Right cardiac atrium (tissue), 5 donors: ENCODE measurements around the gene SLC6A9. TPM values are rescaled to one million over a fixed set of nuclear protein-coding genes. Genes with fewer than 3 reads are reported as not detected.

Experiments used
- ATAC-seq, 2 donors: fragments of 200-7000 bp; cut with Tn5 transposase; one replicate each; pipeline versions ENCODE4 v1.8.0 to v1.9.1; 2020; ENCODE audit warnings: moderate library complexity in 2 of 2, mild to moderate bottlenecking in 1 of 2
- DNase-seq, 3 donors: peaks; one replicate each; pipeline ENCODE4 v3.0.0-alpha.2; 2020
- H3K27ac ChIP-seq: one replicate; pipeline ENCODE4 v1.5.1; 2013; ENCODE audit warnings: mild to moderate bottlenecking, low read length, control low read depth, moderate library complexity
- H3K27me3 ChIP-seq: one replicate; pipeline ENCODE4 v1.6.1; 2013; ENCODE audit not compliant: control insufficient read depth, insufficient read depth
- H3K4me1 ChIP-seq: one replicate; pipeline ENCODE4 v1.6.1; 2013; ENCODE audit warnings: low read length; ENCODE audit not compliant: control insufficient read depth, insufficient read depth
- H3K4me3 ChIP-seq: one replicate; pipeline ENCODE4 v1.5.1; 2013; ENCODE audit warnings: low read length, control low read depth
- H3K9me3 ChIP-seq: one replicate; pipeline ENCODE4 v1.6.1; 2013; ENCODE audit warnings: low read length; ENCODE audit not compliant: control insufficient read depth
- WGBS: extraction: QIAGEN DNeasy Blood & Tissue Kit; methylation state at CpG from one replicate; pipeline ENCODE4 v1.1.7; 2013; 5-methylcytosine and 5-hydroxymethylcytosine counted together
- intact Hi-C, 4 donors: fragments of 100-400 bp; cut with DNase I; formaldehyde crosslinking; loops; one replicate each; pipeline versions ENCODE4 v1.11.0 to v1.14.0; 2022 to 2023
- polyA plus RNA-seq: library from polyadenylated mRNA; stranded (reverse); fragments of 200-250 nt; gene quantifications from one replicate; pipeline ENCODE4 v1.2.3, GENCODE V29; 2013
- total RNA-seq, 4 donors: library from RNA; stranded (reverse); fragmentation: NEBNext Ultra II Directional; extraction: Animal tissue kit (Norgen Biotek cat#: 25700); gene quantifications; one replicate each; pipeline ENCODE4 v1.2.1, GENCODE V29; 2021
- donor health status: healthy with polysubstance abuse.
- donor health status: DM: no; HTN: yes; CAD: no.
- donor health status: DM: no; HTN: no; CAD: no.
- donor health status: DM: no; HTN: yes; CAD: no; lungs with severe emphysema.
- donor health status: DM: yes; HTN: yes; CAD: no.

The SLC6A9 gene
- total and polyA plus RNA-seq, 5 donors = 0.95 to 1.6 (median 1.1) TPM

DNA sequence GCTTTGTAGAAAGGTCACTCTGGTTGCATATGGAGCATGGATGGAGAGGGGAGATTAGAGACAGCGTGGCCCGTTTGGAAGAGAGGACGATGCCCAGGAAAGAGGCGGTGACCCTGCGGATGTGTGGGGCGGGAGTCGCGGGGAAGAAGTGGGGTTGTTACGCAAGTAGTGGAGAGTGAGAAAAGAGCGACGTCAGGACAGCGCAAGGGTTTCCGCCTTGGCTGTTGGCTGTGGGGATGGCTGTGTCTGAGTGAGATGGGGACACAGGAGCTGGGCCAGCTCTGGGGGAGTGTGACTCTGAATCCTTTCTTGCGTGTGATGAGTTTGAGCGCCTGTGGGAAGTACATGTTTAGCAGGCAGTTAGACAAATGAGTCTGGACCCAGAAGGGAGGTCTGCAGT lies 48.5 kb downstream of the SLC6A9 start:
- WGBS = 77% methylated on average over 15 of the region's 15 CpGs
- H3K9me3 ChIP-seq = no peaks in the 10 kb centered on the region
- H3K4me1 ChIP-seq = peaks cover 2% of the 10 kb centered on the region
- H3K27ac ChIP-seq = no peak overlapping the region
- intact Hi-C loops = no loop called here
- DNase-seq (peak in 1 of 3 donors; percentile 50), ATAC-seq (no peak)
- H3K4me3 ChIP-seq = no peak overlapping the region
- H3K27me3 ChIP-seq = no peaks in the 10 kb centered on the region

DNA sequence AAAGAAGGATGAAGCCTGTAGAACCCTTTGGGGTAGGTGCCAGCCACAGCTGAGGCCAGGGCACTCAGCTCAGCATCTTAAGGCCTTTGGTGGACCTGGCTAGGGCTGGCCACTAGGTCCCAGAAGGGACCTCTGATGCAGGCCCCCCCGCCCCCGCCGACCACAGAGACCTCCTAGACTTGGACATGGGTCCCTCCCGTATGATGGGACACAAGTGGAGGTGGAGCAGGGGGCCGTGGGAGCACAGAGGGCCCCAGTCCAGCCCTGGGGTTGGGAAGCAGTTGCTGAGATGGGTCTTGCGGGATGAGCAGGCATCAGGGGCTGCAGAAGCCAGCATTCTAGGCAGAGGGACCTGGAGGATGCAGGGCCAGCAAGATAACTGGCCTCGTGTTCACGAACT lies 49.0 kb downstream of the SLC6A9 start:
- Histone ChIP-seq H3K4me1 (peaks cover 2% of the 10 kb centered on the region), H3K27me3 (no peaks in the 10 kb centered on the region), H3K9me3 (no peaks in the 10 kb centered on the region), H3K4me3 (no peak overlapping the region), H3K27ac (no peak overlapping the region)
- DNase-seq (peak in 1 of 3 donors; percentile 41), ATAC-seq (no peak)
- WGBS = 93% methylated on average over 8 of the region's 8 CpGs
- intact Hi-C loops = no loop called here

- ATAC-seq = no peak
- H3K4me3 ChIP-seq = no peak overlapping the region
- H3K9me3 ChIP-seq = no peaks in the 10 kb centered on the region
- intact Hi-C loops = no loop called here
- DNase-seq = peak in 1 of 3 donors; percentile 41
- no peaks in the 10 kb centered on the region for H3K27me3 ChIP-seq
- no peak overlapping the region for H3K27ac ChIP-seq
- 95% methylated on average over 20 of the region's 20 CpGs for WGBS
- H3K4me1 ChIP-seq = peaks cover 2% of the 10 kb centered on the region
Measured at GRCh38 chr1:43981636-43982035, 49.6 kb downstream of the SLC6A9 start.

GRCh38 chr1:43981135-43981491 lies 50.1 kb downstream of the SLC6A9 start:
- H3K9me3 ChIP-seq = no peaks in the 10 kb centered on the region
- intact Hi-C loops = no loop called here
- no peak for ATAC-seq
- 88% methylated on average over 20 of the region's 20 CpGs for WGBS
- no peak overlapping the region for H3K4me3 ChIP-seq
- peaks cover 2% of the 10 kb centered on the region for H3K4me1 ChIP-seq
- DNase-seq = peak in 1 of 3 donors; percentile 51
- no peaks in the 10 kb centered on the region for H3K27me3 ChIP-seq
- no peak overlapping the region for H3K27ac ChIP-seq

DNA sequence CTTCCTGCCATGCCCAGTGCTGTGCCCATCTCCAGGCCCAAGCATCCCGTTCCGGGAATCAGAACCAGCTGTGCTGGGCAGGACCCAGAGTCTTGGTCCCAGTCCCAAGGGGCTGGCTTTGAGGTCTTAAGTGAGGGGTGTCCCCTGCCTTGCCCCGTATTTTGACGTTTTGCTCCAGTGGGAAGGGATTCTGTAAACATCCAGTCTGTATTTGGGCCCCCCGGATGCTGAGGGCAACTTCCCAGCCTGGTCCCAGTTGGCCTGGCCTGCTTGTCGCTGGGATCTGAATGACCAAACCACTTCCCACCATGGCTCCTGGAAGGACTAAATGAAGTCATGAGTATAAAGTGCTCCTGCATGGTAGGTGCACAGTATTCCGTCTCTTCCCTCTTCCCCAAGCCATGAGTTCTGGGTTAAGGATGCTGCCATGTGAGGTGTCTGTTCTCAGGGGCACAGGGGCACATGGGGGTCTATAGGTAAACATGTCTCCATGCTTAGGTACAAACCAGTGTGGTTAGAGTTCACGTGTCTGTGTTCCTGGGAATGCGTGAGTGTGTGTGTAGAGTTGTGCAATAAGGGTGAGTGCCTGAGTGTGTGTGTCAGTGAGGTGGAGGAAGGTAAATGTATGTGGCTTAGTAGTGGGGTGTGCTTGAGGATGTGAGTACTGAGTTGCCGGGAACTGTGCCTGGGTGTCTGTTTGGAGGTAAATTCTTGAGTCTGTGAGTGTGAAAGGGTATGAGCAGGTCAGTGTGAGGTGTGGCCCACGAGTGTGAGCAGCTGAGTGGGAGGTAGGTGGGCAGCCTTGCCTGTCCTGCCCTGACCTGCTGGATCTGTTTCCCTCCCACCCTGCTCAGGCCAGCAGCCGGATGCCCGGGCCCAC lies 50.8 kb downstream of the SLC6A9 start:
- Histone ChIP-seq H3K27ac (no peak overlapping the region), H3K27me3 (no peaks in the 10 kb centered on the region), H3K9me3 (no peaks in the 10 kb centered on the region), H3K4me1 (peaks cover 2% of the 10 kb centered on the region), H3K4me3 (peak overlapping the region; percentile 82)
- intact Hi-C loops = no loop called here
- DNase-seq = peak in 1 of 3 donors; percentile 47
- no peak for ATAC-seq
- WGBS = 61% methylated on average over 13 of the region's 13 CpGs

DNA sequence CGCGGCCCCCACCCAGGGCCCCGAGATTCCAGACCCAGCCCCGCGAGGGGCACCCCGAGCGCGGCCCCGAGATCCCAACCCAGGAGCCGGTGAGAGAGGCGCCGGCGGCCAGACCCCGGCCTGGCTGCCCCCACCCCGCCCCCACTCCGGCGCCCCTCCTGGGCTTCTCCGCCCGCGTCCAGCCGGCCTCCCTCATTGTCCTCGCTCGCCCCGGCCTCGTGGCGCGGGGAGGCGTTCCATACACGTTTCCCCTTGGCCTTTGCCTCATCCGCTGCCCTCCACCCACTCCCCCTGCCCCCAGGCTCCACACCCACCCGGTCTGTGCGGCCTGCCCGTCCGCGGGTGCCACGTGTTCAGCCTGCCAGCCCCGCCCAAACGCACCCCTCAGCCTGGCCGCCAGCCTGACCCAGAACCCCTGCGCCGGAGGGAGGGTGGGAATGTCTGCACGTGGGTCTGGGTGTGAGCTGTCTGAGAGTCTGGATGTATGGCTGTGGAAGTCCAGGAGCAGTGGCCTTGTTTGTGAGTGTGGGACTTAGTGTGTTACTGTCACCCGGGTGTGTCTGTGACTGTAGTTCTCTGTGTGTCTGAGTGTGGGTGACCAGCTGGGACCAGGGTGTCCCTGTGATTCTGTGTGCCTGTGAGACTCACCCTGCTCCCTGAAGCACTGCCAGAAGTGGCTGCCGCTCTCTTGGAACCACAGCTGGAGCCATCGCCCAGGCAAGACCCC lies 51.6 kb downstream of the SLC6A9 start:
- DNase-seq (peak; percentile 77 to 83 (median 83)), ATAC-seq (peak; percentile 40 to 54)
- no peak overlapping the region for H3K27ac ChIP-seq
- H3K27me3 ChIP-seq = no peaks in the 10 kb centered on the region
- 2% methylated on average over 45 of the region's 45 CpGs for WGBS
- intact Hi-C loops = no loop called here
- no peaks in the 10 kb centered on the region for H3K9me3 ChIP-seq
- H3K4me3 ChIP-seq = peak overlapping the region; percentile 82
- peaks cover 2% of the 10 kb centered on the region for H3K4me1 ChIP-seq

- intact Hi-C loops = no loop called here
- under 1% methylated on average over 45 of the region's 45 CpGs for WGBS
- no peaks in the 10 kb centered on the region for H3K27me3 ChIP-seq
- ATAC-seq (no peak), DNase-seq (no peak)
- peaks cover 2% of the 10 kb centered on the region for H3K4me1 ChIP-seq
- H3K4me3 ChIP-seq = peak overlapping the region; percentile 82
- no peak overlapping the region for H3K27ac ChIP-seq
- no peaks in the 10 kb centered on the region for H3K9me3 ChIP-seq
Measured at GRCh38 chr1:43979261-43979527, 52.1 kb downstream of the SLC6A9 start.

- Histone ChIP-seq H3K27me3 (no peaks in the 10 kb centered on the region), H3K9me3 (no peaks in the 10 kb centered on the region), H3K4me1 (peaks cover 2% of the 10 kb centered on the region), H3K4me3 (peak within 1 kb of the TSS; percentile 82), H3K27ac (no peak within 1 kb of the TSS)
- peak; percentile 57 to 84 (median 84) for DNase-seq
- 5% methylated on average over 51 of the region's 54 CpGs for WGBS
- intact Hi-C loops = no loop called here
- no peak for ATAC-seq
Measured at GRCh38 chr1:43978551-43979260, 52.6 kb downstream of the SLC6A9 start, which contains the start of gene B4GALT2. Gene B4GALT2, plus strand, starts transcription at chr1:43979210. Its CDS starts 1,951 bp downstream, at chr1:43981161.

- intact Hi-C loops = no loop called here
- 69% methylated on average over 5 of the region's 5 CpGs for WGBS
- no peak overlapping the region for H3K4me3 ChIP-seq
- H3K9me3 ChIP-seq = no peaks in the 10 kb centered on the region
- peak in 1 of 3 donors; percentile 21 for DNase-seq
- no peak for ATAC-seq
- H3K27me3 ChIP-seq = no peaks in the 10 kb centered on the region
- no peak overlapping the region for H3K27ac ChIP-seq
- H3K4me1 ChIP-seq = peaks cover 2% of the 10 kb centered on the region
Measured at GRCh38 chr1:43978264-43978550, 53.1 kb downstream of the SLC6A9 start.

DNA sequence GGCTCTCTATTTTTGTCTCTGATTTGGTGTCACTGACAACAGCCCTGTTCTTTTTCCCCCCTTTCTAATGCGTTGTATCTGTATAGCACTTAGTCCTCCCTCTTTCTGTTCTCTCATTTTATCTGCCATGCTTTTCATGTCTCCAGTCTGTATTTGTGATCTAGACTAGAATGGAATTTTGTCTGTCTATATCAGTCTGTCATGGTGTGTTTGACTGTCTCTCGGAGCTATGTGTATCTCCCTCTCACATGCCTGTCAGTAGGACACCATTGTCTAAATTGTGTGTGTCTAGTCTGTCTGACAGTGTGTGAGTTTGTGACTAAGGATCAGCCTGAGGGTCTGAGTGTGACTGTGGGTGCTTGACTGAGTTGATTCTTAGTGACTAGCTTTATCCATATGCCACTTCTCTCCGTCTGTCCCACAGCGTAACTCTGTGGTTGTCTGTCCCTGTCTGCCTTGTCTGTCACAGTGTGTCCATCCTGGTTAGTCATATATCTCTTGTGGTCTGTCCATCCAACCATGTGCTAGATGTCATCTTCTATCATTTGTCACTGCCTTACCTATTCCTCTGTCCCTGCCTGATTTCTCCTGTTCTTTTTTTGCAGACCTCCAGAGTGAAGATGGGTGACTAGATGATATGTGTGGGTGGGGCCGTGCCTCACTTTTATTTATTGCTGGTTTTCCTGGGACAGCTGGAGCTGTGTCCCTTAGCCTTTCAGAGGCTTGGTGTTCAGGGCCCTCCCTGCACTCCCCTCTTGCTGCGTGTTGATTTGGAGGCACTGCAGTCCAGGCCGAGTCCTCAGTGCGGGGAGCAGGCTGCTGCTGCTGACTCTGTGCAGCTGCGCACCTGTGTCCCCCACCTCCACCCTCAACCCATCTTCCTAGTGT lies 53.6 kb downstream of the SLC6A9 start:
- Histone ChIP-seq H3K4me1 (peaks cover 2% of the 10 kb centered on the region), H3K27ac (no peak overlapping the region), H3K4me3 (no peak overlapping the region), H3K27me3 (no peaks in the 10 kb centered on the region), H3K9me3 (no peaks in the 10 kb centered on the region)
- intact Hi-C loops = no loop called here
- 88% methylated on average over 9 of the region's 9 CpGs for WGBS
- ATAC-seq = no peak
- DNase-seq = no peak
